Germinal center (tissue), 1 donor: Measurements from ENCODE around the gene ESR2.

ENCODE experiments used
- DNase-seq: peaks from one replicate; pipeline ENCODE4 v3.0.0; 2012; ENCODE audit warnings: mixed read lengths, low spot score

ESR2 gene

GRCh38 chr14:64265222-64265621, 28.9 kb downstream of the ESR2 start:
- no peak for DNase-seq

GRCh38 chr14:64260418-64260817, 33.8 kb downstream of the ESR2 start:
- DNase-seq, result no peak

- no peak for DNase-seq
These were observed 38.4 kb downstream of the ESR2 start for GRCh38 chr14:64255756-64256155.

GRCh38 chr14:64253672-64254071, 40.5 kb downstream of the ESR2 start:
- no peak for DNase-seq

- no peak for DNase-seq
These were observed 44.8 kb downstream of the ESR2 start for GRCh38 chr14:64249363-64249762.

GRCh38 chr14:64248689-64249088, 45.5 kb downstream of the ESR2 start:
- no peak for DNase-seq

GRCh38 chr14:64247195-64247594, 47.0 kb downstream of the ESR2 start:
- no peak for DNase-seq

GRCh38 chr14:64246688-64247087, 47.5 kb downstream of the ESR2 start:
- no peak for DNase-seq

GRCh38 chr14:64245491-64245890, 48.7 kb downstream of the ESR2 start:
- no peak for DNase-seq

- no peak for DNase-seq
These were observed 49.9 kb downstream of the ESR2 start for GRCh38 chr14:64244279-64244678.

GRCh38 chr14:64238631-64239030, 55.5 kb downstream of the ESR2 start:
- DNase-seq, result no peak

- DNase-seq, result no peak
These were observed 56.1 kb downstream of the ESR2 start for GRCh38 chr14:64238049-64238448.

- peak; percentile 86 for DNase-seq
These were observed 58.2 kb downstream of the ESR2 start for GRCh38 chr14:64235652-64236640.

- DNase-seq, result peak; percentile 48
These were observed 59.1 kb downstream of the ESR2 start for GRCh38 chr14:64234877-64235651.

- no peak for DNase-seq
These were observed 60.5 kb downstream of the ESR2 start for GRCh38 chr14:64233531-64234190.

GRCh38 chr14:64232944-64233343, 61.2 kb downstream of the ESR2 start:
- no peak for DNase-seq

GRCh38 chr14:64232095-64232838, 61.9 kb downstream of the ESR2 start:
- no peak for DNase-seq

- DNase-seq, result no peak
These were observed 64.7 kb downstream of the ESR2 start for GRCh38 chr14:64229489-64229888.

- DNase-seq, result no peak
These were observed 66.3 kb downstream of the ESR2 start for GRCh38 chr14:64227856-64228255.

- DNase-seq, result no peak
These were observed 68.9 kb downstream of the ESR2 start for GRCh38 chr14:64225151-64225757.

GRCh38 chr14:64221391-64222003, 72.7 kb downstream of the ESR2 start:
- no peak for DNase-seq
